GM23338 (cell line): ENCODE results near the gene RAB12. TPM values are rescaled to one million over a fixed set of nuclear protein-coding genes. Genes with fewer than 3 reads are reported as not detected.

ENCODE experiments used
- ATAC-seq: fragments of 200-7000 bp; cut with Tn5 transposase; 3 replicates; pipeline ENCODE4 v1.9.1; 2020
- DNase-seq: peaks from one replicate; pipeline ENCODE4 v3.0.0-alpha.2; 2015; ENCODE audit warnings: low spot score
- H2AFZ ChIP-seq: fragments of 200-600 bp; sonication (generic); 2 replicates; pipeline ENCODE4 v1.8.0; 2016; ENCODE audit warnings: antibody characterized with exemption, mild to moderate bottlenecking, moderate library complexity
- H3F3A ChIP-seq: fragments of 200-600 bp; sonication (generic); replicated peaks from 2 replicates; pipeline ENCODE4 v1.8.0; 2017; ENCODE audit warnings: antibody characterized with exemption, mixed run types, low read depth
- H3K27ac ChIP-seq: fragments of 200-600 bp; sonication (generic); 2 replicates; pipeline ENCODE4 v1.6.1; 2016; ENCODE audit warnings: low read depth
- H3K27me3 ChIP-seq: fragments of 200-600 bp; sonication (generic); 2 replicates; pipeline ENCODE4 v1.8.0; 2016; ENCODE audit warnings: mild to moderate bottlenecking, mixed run types, moderate library complexity; ENCODE audit not compliant: insufficient read depth
- H3K36me3 ChIP-seq: fragments of 200-600 bp; sonication (generic); 2 replicates; pipeline ENCODE4 v1.8.0; 2016; ENCODE audit warnings: mild to moderate bottlenecking; ENCODE audit not compliant: insufficient read depth
- H3K4me1 ChIP-seq: fragments of 200-600 bp; sonication (generic); 2 replicates; pipeline ENCODE4 v1.8.0; 2016; ENCODE audit warnings: mild to moderate bottlenecking, moderate library complexity; ENCODE audit not compliant: insufficient read depth
- H3K4me2 ChIP-seq: fragments of 200-600 bp; sonication (generic); 2 replicates; pipeline ENCODE4 v1.7.1; 2017; ENCODE audit warnings: mixed run types
- H3K4me3 ChIP-seq: fragments of 200-600 bp; sonication (generic); 2 replicates; pipeline ENCODE4 v1.6.1; 2016; ENCODE audit warnings: mixed run types
- H3K79me2 ChIP-seq: fragments of 200-600 bp; sonication (generic); replicated peaks from 2 replicates; pipeline ENCODE4 v1.8.0; 2017; ENCODE audit warnings: mild to moderate bottlenecking; ENCODE audit not compliant: insufficient read depth
- H3K9me2 ChIP-seq: fragments of 200-600 bp; sonication (generic); 2 replicates; pipeline ENCODE4 v1.8.0; 2017; ENCODE audit not compliant: insufficient read depth
- H4K20me1 ChIP-seq: fragments of 200-600 bp; sonication (generic); replicated peaks from 2 replicates; pipeline ENCODE4 v1.8.0; 2017; ENCODE audit warnings: mild to moderate bottlenecking; ENCODE audit not compliant: insufficient read depth
- H3K27ac Mint-ChIP-seq: 2 replicates; pipeline ENCODE4 v1.8.0; 2020; ENCODE audit warnings: inconsistent platforms, mild to moderate bottlenecking, moderate library complexity, mixed read lengths
- H3K27me3 Mint-ChIP-seq: 3 replicates; pipeline ENCODE4 v1.8.0; 2022; ENCODE audit warnings: low read depth, mild to moderate bottlenecking, moderate library complexity, mixed read lengths, inconsistent platforms; ENCODE audit not compliant: insufficient read depth, poor library complexity
- H3K36me3 Mint-ChIP-seq: 3 replicates; pipeline ENCODE4 v1.8.0; 2021; ENCODE audit warnings: low read depth, mild to moderate bottlenecking, inconsistent platforms, moderate library complexity, mixed read lengths
- H3K4me1 Mint-ChIP-seq: 3 replicates; pipeline ENCODE4 v1.8.0; 2020; ENCODE audit warnings: mild to moderate bottlenecking, inconsistent platforms, mixed read lengths
- H3K4me3 Mint-ChIP-seq: 3 replicates; pipeline ENCODE4 v1.8.0; 2021; ENCODE audit warnings: moderate library complexity, mild to moderate bottlenecking, inconsistent platforms, mixed read lengths
- H3K9me3 Mint-ChIP-seq: 3 replicates; pipeline ENCODE4 v1.8.0; 2020; ENCODE audit warnings: moderate library complexity, mild to moderate bottlenecking, inconsistent platforms, mixed read lengths
- CREB1 ChIP-seq: fragments of 250-450 bp; sonication (Bioruptor Pico); IDR thresholded peaks from 2 replicates; pipeline ENCODE4 v1.5.0; 2020; ENCODE audit warnings: low read depth, mild to moderate bottlenecking, moderate library complexity
- EZH2 ChIP-seq: fragments of 200-600 bp; sonication (generic); IDR thresholded peaks from one replicate; pipeline ENCODE4 v1.8.0; 2017; ENCODE audit warnings: antibody characterized with exemption, mild to moderate bottlenecking, low read depth; ENCODE audit not compliant: unreplicated experiment
- EZH2phosphoT487 ChIP-seq: fragments of 200-600 bp; sonication (generic); IDR thresholded peaks from one replicate; pipeline ENCODE4 v1.8.1; 2018; ENCODE audit warnings: antibody characterized with exemption; ENCODE audit not compliant: unreplicated experiment
- JUNB ChIP-seq: IDR thresholded peaks from one replicate; pipeline ENCODE4 v1.6.1; 2016; ENCODE audit warnings: antibody characterized with exemption; ENCODE audit not compliant: unreplicated experiment
- NANOG ChIP-seq: IDR thresholded peaks from 2 replicates; pipeline ENCODE4 v1.6.1; 2016; ENCODE audit warnings: antibody characterized with exemption, borderline replicate concordance
- ZNF114 ChIP-seq: fragments of 250-450 bp; sonication (Bioruptor Pico); IDR thresholded peaks from 2 replicates; pipeline ENCODE4 v1.5.0; 2020; ENCODE audit warnings: mild to moderate bottlenecking, moderate library complexity
- ZNF331 ChIP-seq: fragments of 250-450 bp; sonication (Bioruptor Pico); IDR thresholded peaks from 2 replicates; pipeline ENCODE4 v1.5.0; 2020; ENCODE audit warnings: low read depth, mild to moderate bottlenecking, moderate library complexity
- polyA plus RNA-seq: library from polyadenylated mRNA; unstranded; fragments of >200 nt; fragmentation: Nextera tagmentation; extraction: Ambion mirVana; gene quantifications from 2 replicates; pipeline ENCODE4 v1.2.1, GENCODE V29; 2016
- total RNA-seq: library from RNA; depleted of rRNA; stranded (reverse); fragments of >200 nt; shearing (Covaris generic); gene quantifications from 2 replicates; pipeline ENCODE4 v1.2.3, GENCODE V29; 2014
- TF ChIP-seq, protein P1 (sequence below): IDR thresholded peaks from one replicate; pipeline ENCODE4 v1.6.1; 2018; ENCODE audit warnings: antibody characterized with exemption; ENCODE audit not compliant: unreplicated experiment
- TF ChIP-seq, protein P2 (sequence below): IDR thresholded peaks from 2 replicates; pipeline ENCODE4 v1.6.1; 2016; ENCODE audit warnings: antibody characterized with exemption
- TF ChIP-seq, protein P3 (sequence below), 2 experiments: fragments of 200-600 bp in 1 of 2; sonication (generic) in 1 of 2; conservative IDR thresholded peaks; 2 replicates each; pipeline versions ENCODE4 v1.5.1 to v1.6.1; 2016 to 2017; ENCODE audit warnings: antibody characterized with exemption in 2 of 2, low read depth in 2 of 2, mild to moderate bottlenecking in 2 of 2, moderate library complexity in 1 of 2

RAB12 gene
- total and polyA plus RNA-seq, 2 experiments from 2014 or later: 16.7 to 80.4 TPM

- TF ChIP-seq NANOG (no peak), ZNF331 (CRISPR knock-in tag) (no peak), EZH2 (no peak)
- TF ChIP-seq, protein P1, sequence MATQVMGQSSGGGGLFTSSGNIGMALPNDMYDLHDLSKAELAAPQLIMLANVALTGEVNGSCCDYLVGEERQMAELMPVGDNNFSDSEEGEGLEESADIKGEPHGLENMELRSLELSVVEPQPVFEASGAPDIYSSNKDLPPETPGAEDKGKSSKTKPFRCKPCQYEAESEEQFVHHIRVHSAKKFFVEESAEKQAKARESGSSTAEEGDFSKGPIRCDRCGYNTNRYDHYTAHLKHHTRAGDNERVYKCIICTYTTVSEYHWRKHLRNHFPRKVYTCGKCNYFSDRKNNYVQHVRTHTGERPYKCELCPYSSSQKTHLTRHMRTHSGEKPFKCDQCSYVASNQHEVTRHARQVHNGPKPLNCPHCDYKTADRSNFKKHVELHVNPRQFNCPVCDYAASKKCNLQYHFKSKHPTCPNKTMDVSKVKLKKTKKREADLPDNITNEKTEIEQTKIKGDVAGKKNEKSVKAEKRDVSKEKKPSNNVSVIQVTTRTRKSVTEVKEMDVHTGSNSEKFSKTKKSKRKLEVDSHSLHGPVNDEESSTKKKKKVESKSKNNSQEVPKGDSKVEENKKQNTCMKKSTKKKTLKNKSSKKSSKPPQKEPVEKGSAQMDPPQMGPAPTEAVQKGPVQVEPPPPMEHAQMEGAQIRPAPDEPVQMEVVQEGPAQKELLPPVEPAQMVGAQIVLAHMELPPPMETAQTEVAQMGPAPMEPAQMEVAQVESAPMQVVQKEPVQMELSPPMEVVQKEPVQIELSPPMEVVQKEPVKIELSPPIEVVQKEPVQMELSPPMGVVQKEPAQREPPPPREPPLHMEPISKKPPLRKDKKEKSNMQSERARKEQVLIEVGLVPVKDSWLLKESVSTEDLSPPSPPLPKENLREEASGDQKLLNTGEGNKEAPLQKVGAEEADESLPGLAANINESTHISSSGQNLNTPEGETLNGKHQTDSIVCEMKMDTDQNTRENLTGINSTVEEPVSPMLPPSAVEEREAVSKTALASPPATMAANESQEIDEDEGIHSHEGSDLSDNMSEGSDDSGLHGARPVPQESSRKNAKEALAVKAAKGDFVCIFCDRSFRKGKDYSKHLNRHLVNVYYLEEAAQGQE: no peak
These were observed 17.9 kb downstream of the RAB12 start (continued) for GRCh38 chr18:8627107-8627472.

GRCh38 chr18:8627540-8627939, 18.3 kb downstream of the RAB12 start:
- no peaks in the 10 kb centered on the region for H3K36me3 ChIP-seq
- no peak overlapping the region for H3K4me3 Mint-ChIP-seq
- H3K27ac ChIP-seq: peak overlapping the region; percentile 29; the same call in 1 of the 2 replicates
- no peaks in the 10 kb centered on the region for H3K9me2 ChIP-seq
- ATAC-seq (no peak), DNase-seq (no peak)
- no peaks in the 10 kb centered on the region for H4K20me1 ChIP-seq
- H3K27ac Mint-ChIP-seq: peak overlapping the region; percentile 93
- H3K79me2 ChIP-seq: peaks cover 97% of the 10 kb centered on the region
- H3K4me2 ChIP-seq: peak overlapping the region; percentile 14
- H3K4me1 ChIP-seq: peaks cover 78% of the 10 kb centered on the region
- H3K4me1 Mint-ChIP-seq: peaks cover 87% of the 10 kb centered on the region
- peaks cover 72% of the 10 kb centered on the region for H3K36me3 Mint-ChIP-seq
- no peak overlapping the region for H3K4me3 ChIP-seq
- H3F3A ChIP-seq: no peaks in the 10 kb centered on the region; the same call in 1 of the 2 replicates
- no peak overlapping the region for H2AFZ ChIP-seq
- peaks cover 3% of the 10 kb centered on the region for H3K27me3 Mint-ChIP-seq
- no peaks in the 10 kb centered on the region for H3K9me3 Mint-ChIP-seq
- no peaks in the 10 kb centered on the region for H3K27me3 ChIP-seq
- TF ChIP-seq, protein P2, sequence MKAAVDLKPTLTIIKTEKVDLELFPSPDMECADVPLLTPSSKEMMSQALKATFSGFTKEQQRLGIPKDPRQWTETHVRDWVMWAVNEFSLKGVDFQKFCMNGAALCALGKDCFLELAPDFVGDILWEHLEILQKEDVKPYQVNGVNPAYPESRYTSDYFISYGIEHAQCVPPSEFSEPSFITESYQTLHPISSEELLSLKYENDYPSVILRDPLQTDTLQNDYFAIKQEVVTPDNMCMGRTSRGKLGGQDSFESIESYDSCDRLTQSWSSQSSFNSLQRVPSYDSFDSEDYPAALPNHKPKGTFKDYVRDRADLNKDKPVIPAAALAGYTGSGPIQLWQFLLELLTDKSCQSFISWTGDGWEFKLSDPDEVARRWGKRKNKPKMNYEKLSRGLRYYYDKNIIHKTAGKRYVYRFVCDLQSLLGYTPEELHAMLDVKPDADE: no peak
- TF ChIP-seq, protein P3, sequence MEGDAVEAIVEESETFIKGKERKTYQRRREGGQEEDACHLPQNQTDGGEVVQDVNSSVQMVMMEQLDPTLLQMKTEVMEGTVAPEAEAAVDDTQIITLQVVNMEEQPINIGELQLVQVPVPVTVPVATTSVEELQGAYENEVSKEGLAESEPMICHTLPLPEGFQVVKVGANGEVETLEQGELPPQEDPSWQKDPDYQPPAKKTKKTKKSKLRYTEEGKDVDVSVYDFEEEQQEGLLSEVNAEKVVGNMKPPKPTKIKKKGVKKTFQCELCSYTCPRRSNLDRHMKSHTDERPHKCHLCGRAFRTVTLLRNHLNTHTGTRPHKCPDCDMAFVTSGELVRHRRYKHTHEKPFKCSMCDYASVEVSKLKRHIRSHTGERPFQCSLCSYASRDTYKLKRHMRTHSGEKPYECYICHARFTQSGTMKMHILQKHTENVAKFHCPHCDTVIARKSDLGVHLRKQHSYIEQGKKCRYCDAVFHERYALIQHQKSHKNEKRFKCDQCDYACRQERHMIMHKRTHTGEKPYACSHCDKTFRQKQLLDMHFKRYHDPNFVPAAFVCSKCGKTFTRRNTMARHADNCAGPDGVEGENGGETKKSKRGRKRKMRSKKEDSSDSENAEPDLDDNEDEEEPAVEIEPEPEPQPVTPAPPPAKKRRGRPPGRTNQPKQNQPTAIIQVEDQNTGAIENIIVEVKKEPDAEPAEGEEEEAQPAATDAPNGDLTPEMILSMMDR (conservative IDR thresholded peaks at IDR 0.05; ENCODE audit: low read depth in 2 of 2): no peak
- TF ChIP-seq, protein P1: no peak
- no peak for TF ChIP-seq ZNF114 (CRISPR knock-in tag)
- TF ChIP-seq ZNF331 (CRISPR knock-in tag): no peak
- TF ChIP-seq NANOG: no peak
- TF ChIP-seq EZH2: no peak
- no peak for TF ChIP-seq CREB1 (CRISPR knock-in tag)
- TF ChIP-seq JUNB: no peak
- TF ChIP-seq EZH2phosphoT487: no peak
